GM12878 (cell line): ENCODE data around the gene GBX1. TPM values are rescaled to one million over a fixed set of nuclear protein-coding genes. Genes with fewer than 3 reads are reported as not detected.

Experiments used
- ATAC-seq: fragments of 200-7000 bp; cut with Tn5 transposase; 3 replicates; pipeline ENCODE4 v1.9.1; 2020; ENCODE audit warnings: mild to moderate bottlenecking, moderate library complexity
- BruUV-seq: library from RNA; stranded (reverse); fragments of 400-500 nt; replicated peaks from 2 replicates; lab custom pipeline; 2021; lab: Mats Ljungman, UMichigan
- CTCF ChIA-PET: fragments of 300-600 bp; sonication (Branson Sonifier 250); formaldehyde crosslinking; extraction: SDS; loops from one replicate; lab custom pipeline; 2021; ENCODE audit warnings: inconsistent platforms; lab: Yijun Ruan, JAX
- POLR2A ChIA-PET: fragments of 350-600 bp; formaldehyde crosslinking; extraction: SDS; loops from one replicate; lab custom pipeline; 2021; ENCODE audit warnings: inconsistent platforms; lab: Charles Lee
- RAD21 ChIA-PET: fragments of 300-600 bp; sonication (Branson Sonifier 250); formaldehyde crosslinking; loops from one replicate; lab custom pipeline; 2023; ENCODE audit warnings: antibody characterized with exemption; ENCODE audit not compliant: unreplicated experiment; lab: Charles Lee
- SMC1A ChIA-PET: fragments of 300-600 bp; sonication (Branson Sonifier 250); formaldehyde crosslinking; loops from one replicate; lab custom pipeline; 2023; ENCODE audit not compliant: unreplicated experiment, uncharacterized antibody; lab: Charles Lee
- DNase-seq: peaks from one replicate; pipeline ENCODE4 v3.0.0-alpha.2; 2011; ENCODE audit warnings: low read depth, low spot score
- FAIRE-seq: peaks from 3 replicates; lab custom pipeline; 2011; peaks lifted over from hg19 to GRCh38; lab: Jason Lieb, UNC
- H2AFZ ChIP-seq: 2 replicates; pipeline ENCODE4 v1.6.0; 2011; ENCODE audit warnings: low read depth, low read length, control low read depth; ENCODE audit not compliant: control insufficient read depth
- H3K27ac ChIP-seq: 2 replicates; pipeline ENCODE4 v1.5.1; 2011; ENCODE audit warnings: control low read depth; ENCODE audit not compliant: control insufficient read depth, insufficient read depth
- H3K27me3 ChIP-seq, 2 experiments: replicated peaks in 1 of 2; 2 replicates each; pipeline versions ENCODE4 v1.6.0 to v1.6.1; 2011; ENCODE audit warnings: low read length in 1 of 2; ENCODE audit not compliant: control insufficient read depth in 2 of 2, insufficient read depth in 2 of 2
- H3K36me3 ChIP-seq, 2 experiments: 2 replicates each; pipeline ENCODE4 v1.5.1; 2011; ENCODE audit warnings: low read length in 1 of 2; ENCODE audit not compliant: control insufficient read depth in 2 of 2, insufficient read depth in 2 of 2
- H3K4me1 ChIP-seq: 2 replicates; pipeline ENCODE4 v1.6.1; 2011; ENCODE audit warnings: mild to moderate bottlenecking, low read length, moderate library complexity, mixed read lengths; ENCODE audit not compliant: control insufficient read depth, insufficient read depth
- H3K4me2 ChIP-seq: 2 replicates; pipeline ENCODE4 v1.6.0; 2011; ENCODE audit warnings: control low read depth; ENCODE audit not compliant: control insufficient read depth, insufficient read depth
- H3K4me3 ChIP-seq: fragments of 200-600 bp; sonication (generic); 2 replicates; pipeline ENCODE4 v1.5.1; 2016
- H3K79me2 ChIP-seq: 2 replicates; pipeline ENCODE4 v1.6.0; 2011; ENCODE audit warnings: low read length; ENCODE audit not compliant: control insufficient read depth, insufficient read depth
- H3K9ac ChIP-seq: 2 replicates; pipeline ENCODE4 v1.8.0; 2011; ENCODE audit warnings: low read length, control low read depth, mixed read lengths; ENCODE audit not compliant: control insufficient read depth, insufficient read depth
- H3K9me3 ChIP-seq: replicated peaks from 3 replicates; pipeline ENCODE4 v1.5.1; 2011; ENCODE audit warnings: mild to moderate bottlenecking, low read length; ENCODE audit not compliant: control insufficient read depth, insufficient read depth
- H4K20me1 ChIP-seq: 2 replicates; pipeline ENCODE4 v1.6.0; 2011; ENCODE audit not compliant: control insufficient read depth, insufficient read depth
- BCLAF1 ChIP-seq: fragments of 450-650 bp; IDR thresholded peaks from 2 replicates; pipeline ENCODE4 v1.6.1; 2017; ENCODE audit warnings: antibody characterized with exemption, mild to moderate bottlenecking, moderate library complexity
- CREB1 ChIP-seq: IDR thresholded peaks from 2 replicates; pipeline ENCODE4 v1.6.1; 2012; ENCODE audit warnings: low read depth, mild to moderate bottlenecking, inconsistent platforms
- EGR1 ChIP-seq, 2 experiments: IDR thresholded peaks; 1 replicate in 1 of 2; 2 replicates in 1 of 2; pipeline ENCODE4 v1.6.1; 2011 to 2012; ENCODE audit warnings: low read depth in 2 of 2, low read length in 2 of 2, borderline replicate concordance in 1 of 2, mild to moderate bottlenecking in 1 of 2, moderate library complexity in 1 of 2
- ELK1 ChIP-seq: IDR thresholded peaks from 2 replicates; pipeline ENCODE4 v1.6.1; 2012; ENCODE audit warnings: low read depth, low read length, improper control_type of control experiment
- EZH2 ChIP-seq: IDR thresholded peaks from 2 replicates; pipeline ENCODE4 v1.6.1; 2012; ENCODE audit warnings: low read depth, mild to moderate bottlenecking, control low read depth, inconsistent platforms, low read length, borderline replicate concordance; ENCODE audit not compliant: control insufficient read depth
- GATAD2B ChIP-seq: fragments of 450-650 bp; conservative IDR thresholded peaks from 2 replicates; pipeline ENCODE4 v1.6.1; 2017; ENCODE audit warnings: low read depth, mild to moderate bottlenecking, moderate library complexity
- HSF1 ChIP-seq: fragments of 150-350 bp; IDR thresholded peaks from 2 replicates; pipeline ENCODE4 v1.6.1; 2014; ENCODE audit warnings: mild to moderate bottlenecking, low read depth, low read length
- IRF4 ChIP-seq: IDR thresholded peaks from 2 replicates; pipeline ENCODE4 v1.6.1; 2011; ENCODE audit warnings: low read depth, low read length
- MAX ChIP-seq: IDR thresholded peaks from 2 replicates; pipeline ENCODE4 v1.6.1; 2012; ENCODE audit warnings: low read depth, low read length, improper control_type of control experiment
- MEF2B ChIP-seq: fragments of 450-650 bp; IDR thresholded peaks from 2 replicates; pipeline ENCODE4 v1.6.1; 2018; ENCODE audit warnings: mild to moderate bottlenecking, moderate library complexity; ENCODE audit not compliant: partially characterized antibody, poor library complexity, severe bottlenecking
- NR2C2 ChIP-seq: IDR thresholded peaks from 2 replicates; pipeline ENCODE4 v1.6.1; 2011; ENCODE audit warnings: borderline replicate concordance, low read depth; ENCODE audit not compliant: control insufficient read depth, insufficient read length
- RELB ChIP-seq: fragments of 450-650 bp; IDR thresholded peaks from 2 replicates; pipeline ENCODE4 v1.6.1; 2017; ENCODE audit warnings: low read depth, mild to moderate bottlenecking, moderate library complexity
- SPI1 ChIP-seq: IDR thresholded peaks from 2 replicates; pipeline ENCODE4 v1.6.1; 2011; ENCODE audit warnings: low read depth, mild to moderate bottlenecking, low read length, moderate library complexity, borderline replicate concordance; ENCODE audit not compliant: insufficient read depth
- YY1 ChIP-seq: IDR thresholded peaks from 2 replicates; pipeline ENCODE4 v1.6.1; 2011; ENCODE audit warnings: low read depth, mild to moderate bottlenecking, low read length
- WGBS: methylation state at CpG from one replicate; pipeline ENCODE4 v1.1.6; 2016; ENCODE audit warnings: low lambda C conversion rate; ENCODE audit not compliant: insufficient replicate concordance, insufficient coverage; ENCODE audit errors: missing lambda C conversion rate; 5-methylcytosine and 5-hydroxymethylcytosine counted together
- in situ Hi-C: fragments of 300-500 bp; cut with MboI; formaldehyde crosslinking; loops from 9 replicates; pipeline ENCODE4 v1.14.3; 2018; ENCODE audit warnings: mixed read lengths
- intact Hi-C: fragments of 100-400 bp; cut with micrococcal nuclease; formaldehyde crosslinking; loops from one replicate; pipeline ENCODE4 v1.14.2; 2022; ENCODE audit not compliant: unreplicated experiment
- polyA plus RNA-seq, 11 experiments: library from polyadenylated mRNA; depleted of rRNA in 4 of 11; unstranded in 6 of 11; stranded (reverse) in 5 of 11; fragments of >200 nt; fragmentation: Nextera tagmentation in 4 of 11; fragmentation: Illumina TruSeq in 1 of 11; extraction: Ambion mirVana in 4 of 11; extraction: Trizol in 1 of 11; gene quantifications; 1 replicate in 1 of 11; 2 replicates in 10 of 11; pipeline versions ENCODE4 v1.2.1 to v1.2.3, GENCODE V29; 2011 to 2016; ENCODE audit warnings: inconsistent platforms in 2 of 11, missing spikeins in 2 of 11, low read depth in 1 of 11
- total RNA-seq, 4 experiments: library from RNA; depleted of rRNA in 3 of 4; stranded (reverse); fragments of >200 nt in 3 of 4; fragmentation: Illumina TruSeq in 1 of 4; extraction: Trizol in 1 of 4; gene quantifications; 2 replicates each; pipeline versions ENCODE4 v1.2.1 to v1.2.3, GENCODE V29; 2013 to 2021

Gene GBX1
- total and polyA plus RNA-seq, 10 of the 15 experiments (the other 5 are each of a cell fraction or from before 2014, with no cell fraction given), result not detected

- SMC1A ChIA-PET, result interaction anchor here (0.8 kb wide), 1 partner anchor 9 kb away, joined by 3 read pairs; no protein-coding TSS in a partner anchor
- peaks cover 0 to 4% of the 10 kb centered on the region in 2 experiments; a peak in 3 of 4 replicates for H3K27me3 ChIP-seq
- H3K9me3 ChIP-seq, result no peaks in the 10 kb centered on the region
- ATAC-seq (no peak), DNase-seq (no peak), FAIRE-seq (no peak)
- no peaks in the 10 kb centered on the region for H3K36me3 ChIP-seq
- POLR2A ChIA-PET, result no interaction called here
- H3K9ac ChIP-seq, result no peak overlapping the region
- RAD21 ChIA-PET, result no interaction called here
- H3K4me3 ChIP-seq, result no peak overlapping the region
- H4K20me1 ChIP-seq, result no peaks in the 10 kb centered on the region
- no peak overlapping the region for H2AFZ ChIP-seq
- H3K4me1 ChIP-seq, result no peaks in the 10 kb centered on the region
- CTCF ChIA-PET, result interaction anchor here (1.7 kb wide), 1 partner anchor 13 kb away, joined by 5 read pairs; no protein-coding TSS in a partner anchor
- in situ Hi-C loops, result no loop called here
- no peaks in the 10 kb centered on the region for H3K79me2 ChIP-seq
- BruUV-seq, result no TSS peak
- WGBS, result 33% methylated on average over 2 of the region's 2 CpGs
- no peak overlapping the region for H3K4me2 ChIP-seq
- H3K27ac ChIP-seq, result no peak overlapping the region
- intact Hi-C loops, result no loop called here
- TF ChIP-seq IRF4 (no peak), BCLAF1 (no peak), NR2C2 (no peak), YY1 (no peak), MEF2B (no peak), EZH2 (no peak), MAX (no peak), CREB1 (no peak), HSF1 (no peak), RELB (no peak), ELK1 (no peak), EGR1 (IDR thresholded peaks at IDR 0.05; ENCODE audit: borderline replicate concordance in 1 of 2, low read depth in 2 of 2, low read length in 2 of 2) (no peak), GATAD2B (no peak), SPI1 (no peak)
Observed at GRCh38 chr7:151178831-151179230, 11.3 kb upstream of the GBX1 start.
